ENCODE measurements around the gene PPFIA4.

Gene PPFIA4

GRCh38 chr1:203085528-203086406, 59.5 kb downstream of the PPFIA4 start, which contains the start of gene MYOG:
Gene MYOG, minus strand, starts transcription at chr1:203086012. Its CDS starts 51 bp downstream, at chr1:203085961.
- no peak for DNase-seq

GRCh38 chr1:203086992-203087763, 60.9 kb downstream of the PPFIA4 start:
- DNase-seq, result no peak

DNA sequence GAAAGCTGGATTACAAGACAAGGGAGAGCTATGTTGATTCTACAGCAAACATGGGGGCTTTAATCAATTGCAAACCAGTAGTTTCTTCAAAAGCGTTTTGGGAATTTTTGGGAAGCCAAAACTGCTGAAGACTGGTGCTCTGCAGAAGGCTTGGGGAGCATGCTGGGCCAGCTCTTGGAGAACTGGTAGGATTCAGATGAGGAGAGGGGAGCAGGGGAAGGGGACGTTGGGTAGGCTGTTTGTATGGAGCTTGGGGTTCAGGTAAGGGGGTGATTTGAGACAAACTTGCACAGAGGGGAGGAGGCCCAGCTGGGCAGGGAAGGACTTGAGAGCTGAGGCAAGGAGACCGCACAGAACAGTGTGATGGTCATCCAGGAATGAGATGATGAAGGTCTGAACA, 62.1 kb downstream of the PPFIA4 start:
- DNase-seq, result no peak

DNA sequence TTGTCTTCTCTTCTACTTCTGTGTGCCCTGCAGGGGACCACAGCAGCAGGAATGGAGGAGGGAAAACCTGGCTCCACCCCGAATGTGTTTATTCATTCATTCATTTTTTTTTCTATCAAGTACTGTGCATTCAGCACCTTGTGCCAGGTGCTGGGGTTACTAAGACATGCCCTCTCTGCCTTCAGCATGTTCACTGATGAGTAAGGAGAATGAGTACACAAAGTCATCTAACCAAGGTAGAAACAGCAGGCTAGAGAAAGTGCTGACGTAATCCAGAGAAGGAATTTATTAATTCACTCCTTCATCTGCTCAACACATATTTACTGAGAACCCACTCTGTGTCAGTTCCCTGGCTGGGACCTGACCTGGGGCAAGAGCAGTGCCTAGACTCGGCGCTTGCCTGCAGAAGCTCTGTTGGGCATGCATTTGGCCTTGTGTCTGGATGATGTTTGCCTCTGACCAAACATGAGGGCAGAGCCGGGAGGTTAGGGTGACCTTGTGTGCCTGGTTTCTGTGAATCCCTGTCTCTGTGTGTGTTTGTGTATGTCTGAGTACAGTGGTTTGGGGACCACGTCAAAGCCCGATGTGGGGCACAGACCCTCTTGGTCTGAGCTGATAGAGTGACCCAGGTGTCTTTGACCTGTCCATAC, 62.8 kb downstream of the PPFIA4 start:
- DNase-seq, result no peak

DNA sequence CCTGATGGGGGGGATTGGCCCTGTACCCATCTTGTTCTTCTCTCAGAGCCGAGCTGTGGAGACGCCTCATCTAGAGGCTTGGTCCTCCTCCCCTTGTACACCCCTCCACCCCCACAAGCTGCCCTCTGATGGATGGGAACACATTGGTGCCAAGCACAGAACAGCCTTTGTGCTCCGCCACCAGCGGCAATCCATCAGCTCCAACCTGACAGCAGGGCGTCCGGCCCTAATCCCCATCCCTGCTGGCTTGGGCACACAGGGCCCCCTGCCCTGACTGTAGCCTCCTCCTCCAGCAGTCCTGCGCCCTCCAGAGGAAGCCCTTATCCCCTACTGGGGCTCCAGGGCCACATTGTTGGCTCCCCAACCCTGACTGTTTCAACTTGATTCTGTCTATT, 63.4 kb downstream of the PPFIA4 start:
- DNase-seq, result no peak

DNA sequence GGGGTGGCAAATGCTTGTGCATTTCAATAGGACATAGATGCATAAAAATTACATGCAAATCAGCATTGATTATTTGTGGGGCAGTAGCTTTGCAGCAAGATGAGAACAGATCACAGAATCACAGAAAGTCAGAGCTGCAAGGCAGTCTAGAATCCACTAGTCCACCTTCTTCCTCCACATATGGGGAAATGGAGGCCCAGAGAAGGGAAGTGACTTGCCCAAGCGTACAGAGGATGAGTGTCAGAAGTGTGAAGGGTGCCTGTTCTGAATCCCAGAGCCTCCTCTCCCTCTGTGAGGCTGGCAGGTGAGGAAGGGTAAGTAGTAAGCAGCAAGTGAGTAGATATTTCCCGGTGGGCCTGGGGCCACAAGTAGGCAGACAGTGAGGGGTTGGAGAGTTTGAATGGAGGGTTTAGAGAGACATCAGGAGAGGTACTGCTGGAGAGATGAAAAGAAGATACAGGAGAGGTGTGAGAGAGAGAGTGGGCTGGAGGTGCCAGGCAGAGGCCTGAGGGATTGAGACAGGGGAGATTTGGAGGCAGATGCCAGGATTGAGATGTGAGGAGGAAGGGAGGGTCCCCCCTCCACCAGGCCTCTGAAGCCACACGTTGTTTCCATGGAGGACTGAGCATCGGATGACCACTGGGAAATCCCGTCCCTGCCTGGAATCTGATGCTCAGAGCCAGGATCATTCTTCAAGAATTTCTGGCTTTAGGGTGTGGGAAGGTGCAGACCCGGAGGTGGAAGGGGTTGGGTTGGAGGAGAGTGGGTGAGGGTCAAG, 64.3 kb downstream of the PPFIA4 start:
- DNase-seq, result no peak

DNA sequence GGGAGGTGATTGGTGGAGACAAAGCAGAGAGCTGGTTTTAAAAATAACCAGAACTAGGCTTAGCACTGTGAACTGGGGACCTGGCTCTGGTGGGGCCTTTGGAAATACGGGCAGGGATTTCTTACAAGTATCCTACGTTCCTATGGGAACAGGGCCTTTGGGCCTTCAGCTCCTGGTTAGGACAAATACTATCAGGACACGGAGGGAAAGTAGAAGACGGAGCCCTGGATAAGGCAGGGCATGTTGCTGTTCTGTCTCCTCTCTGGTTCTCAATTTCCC, 64.8 kb downstream of the PPFIA4 start:
- no peak for DNase-seq

GRCh38 chr1:203091761-203092330, 65.6 kb downstream of the PPFIA4 start:
- no peak for DNase-seq

GRCh38 chr1:203093754-203094410, 67.6 kb downstream of the PPFIA4 start:
- DNase-seq, result no peak

DNA sequence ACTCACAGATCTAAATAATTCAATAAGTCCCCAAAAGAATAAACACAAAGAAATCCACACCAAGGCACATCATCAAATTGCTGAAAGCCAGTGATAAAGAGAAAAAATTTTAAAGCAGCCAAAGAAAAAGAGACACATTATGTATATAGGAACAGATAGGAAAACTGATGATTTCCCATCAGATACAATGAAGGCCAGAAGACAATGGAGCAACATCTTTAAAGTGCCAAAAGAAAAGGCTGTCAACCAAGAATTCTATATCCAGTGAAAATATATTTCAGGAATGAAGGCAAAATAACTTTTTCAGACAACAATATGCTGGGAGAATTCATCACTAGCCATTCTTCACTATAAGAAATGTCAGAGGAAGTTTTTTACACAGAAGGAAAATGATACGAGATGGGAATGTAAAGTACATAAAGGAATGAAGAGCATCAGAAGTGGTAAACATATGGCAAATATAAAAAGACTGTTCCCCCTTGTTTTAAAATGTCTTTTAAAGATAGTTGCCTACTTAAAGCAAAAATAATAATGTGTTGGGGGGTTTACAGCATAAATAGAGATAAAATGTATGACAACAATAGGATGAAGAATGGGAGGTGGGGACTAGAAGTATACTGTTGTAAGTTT, 68.9 kb downstream of the PPFIA4 start:
- no peak for DNase-seq

GRCh38 chr1:203096566-203096965, 70.3 kb downstream of the PPFIA4 start:
- DNase-seq, result no peak

- DNase-seq, result no peak
Observed at GRCh38 chr1:203097001-203097400, 70.7 kb downstream of the PPFIA4 start.

DNA sequence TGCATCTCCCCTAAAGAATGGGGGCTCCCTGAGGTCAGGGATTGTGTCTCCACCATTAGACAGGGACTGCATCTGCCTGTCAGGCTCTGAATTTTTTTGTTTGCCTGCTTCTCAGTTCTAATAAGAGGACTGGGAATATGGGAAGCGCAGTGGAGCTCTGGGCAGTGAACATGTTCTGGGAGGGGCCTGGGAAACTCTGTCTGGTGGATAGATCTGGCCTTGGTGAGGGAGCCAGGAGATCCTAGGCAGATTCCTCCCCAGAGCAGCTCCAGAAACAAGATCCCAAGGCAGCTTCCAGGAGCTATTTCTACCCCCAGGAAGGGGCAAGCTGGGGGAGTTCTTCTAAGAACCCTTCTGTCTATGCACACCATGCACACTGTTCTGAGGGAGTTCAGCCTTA, 72.2 kb downstream of the PPFIA4 start:
- no peak for DNase-seq

- DNase-seq, result no peak
Observed at GRCh38 chr1:203098914-203099520, 72.7 kb downstream of the PPFIA4 start.

GRCh38 chr1:203099805-203100515, 73.7 kb downstream of the PPFIA4 start:
- DNase-seq, result no peak

DNA sequence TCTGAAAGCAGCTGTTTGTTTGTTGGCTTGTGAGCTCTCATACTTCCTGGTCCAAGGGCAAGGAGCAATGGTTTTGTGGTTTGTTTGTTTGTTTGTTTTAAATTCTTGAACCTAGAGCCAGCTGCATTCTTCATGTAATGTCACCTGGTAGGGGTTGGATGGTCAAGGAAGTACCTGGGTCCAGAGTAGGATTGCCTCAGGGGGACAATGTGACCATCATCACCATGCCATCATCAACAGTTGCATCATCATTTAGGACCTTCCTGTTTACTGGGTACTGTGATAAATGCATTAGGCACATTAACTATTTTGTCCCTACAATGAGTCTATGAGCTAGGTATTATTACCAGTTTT, 74.2 kb downstream of the PPFIA4 start:
- no peak for DNase-seq

DNA sequence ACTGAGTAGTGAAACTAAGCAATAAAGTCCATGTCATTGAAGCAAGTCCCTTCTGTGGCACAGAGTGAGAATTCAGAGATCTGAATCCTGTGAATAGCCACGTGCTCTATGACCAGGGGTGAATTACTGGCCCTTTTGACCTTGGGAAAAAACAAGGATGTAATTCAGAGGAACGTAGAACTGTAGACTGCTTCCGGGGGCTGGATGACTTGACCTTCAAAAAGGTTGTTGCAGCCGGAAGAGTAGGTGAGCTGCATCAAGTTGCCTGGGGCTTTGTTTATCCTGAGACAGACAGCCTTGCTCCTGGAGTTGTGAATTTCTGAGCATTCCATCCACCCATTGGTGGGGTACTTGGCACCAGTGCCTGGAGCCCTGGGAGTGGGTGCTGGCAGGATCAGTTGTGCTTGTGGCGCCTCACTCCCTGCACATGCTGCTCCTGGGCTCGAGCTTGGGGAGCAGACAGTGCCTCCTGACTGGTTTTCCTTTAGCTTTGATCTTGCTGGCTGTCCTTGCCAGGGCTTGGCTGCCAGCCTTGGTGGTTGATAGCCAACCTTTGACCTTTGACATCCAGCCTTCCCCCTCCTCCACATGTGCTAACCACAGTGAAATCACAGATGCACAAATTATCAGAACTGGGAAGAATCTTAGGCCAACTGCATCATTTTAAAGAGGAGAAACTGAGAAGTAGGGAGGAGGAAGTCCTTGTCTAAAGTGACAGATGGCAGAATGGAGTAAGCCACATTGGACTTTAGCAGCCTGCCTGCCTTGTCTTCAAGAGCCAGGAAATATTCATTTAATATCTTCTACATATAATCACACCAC, 75.7 kb downstream of the PPFIA4 start:
- DNase-seq, result no peak

DNA sequence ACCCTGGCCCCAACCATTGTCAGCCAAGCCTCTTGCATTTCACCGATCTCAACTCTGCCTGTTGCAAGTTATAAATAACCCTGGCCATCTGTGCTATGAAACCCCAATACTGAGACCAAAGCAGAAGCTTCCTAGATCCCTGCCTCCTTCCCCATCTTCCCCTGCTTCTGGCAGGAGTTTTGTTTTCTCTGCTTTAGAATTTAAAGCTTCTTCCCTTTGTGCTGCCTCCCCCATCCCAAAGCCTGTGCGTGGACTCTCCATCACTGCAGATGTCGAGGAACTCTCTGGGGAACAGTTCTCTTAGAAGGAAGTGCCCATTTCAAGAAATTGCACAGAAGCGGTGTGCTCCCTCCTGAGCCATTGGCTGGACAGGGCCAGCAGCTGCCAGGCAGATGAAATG, 76.9 kb downstream of the PPFIA4 start:
- DNase-seq, result no peak

GRCh38 chr1:203103829-203104495, 77.7 kb downstream of the PPFIA4 start:
- DNase-seq, result no peak
